Measurements from ENCODE around the gene SLC9A9. TPM values are rescaled to one million over a fixed set of nuclear protein-coding genes. Genes with fewer than 3 reads are reported as not detected.
"Not testable (repeated sequence)": the region's sequence is repeated elsewhere in the genome, so short reads cannot be mapped to it uniquely, and the experiment has no call there.

SLC9A9 gene
- polyA plus RNA-seq, 1 experiment: 2.4 TPM

- Histone ChIP-seq H3K27me3 (ENCODE audit: control insufficient read depth, insufficient read depth, low read length) (no peaks in the 10 kb centered on the region), H3K4me3 (ENCODE audit: low read depth, low read length) (no peak overlapping the region), H3K36me3 (ENCODE audit: control insufficient read depth, insufficient read depth, low read length) (no peaks in the 10 kb centered on the region)
- TF ChIP-seq CTCF (IDR thresholded peaks at IDR 0.05; ENCODE audit: insufficient read depth, low read depth, low read length): peak; percentile 27; the same call in 1 of the 2 replicates
- no peak for DNase-seq (ENCODE audit: low read depth)
- POLR2A ChIA-PET: no interaction called here
- CTCF ChIA-PET: interaction anchor here (0.9 to 2.8 kb wide), 3 partner anchors 9 to 210 kb away, joined by 3 to 10 read pairs (median 3); no protein-coding TSS in a partner anchor
Observed at GRCh38 chr3:143433787-143434378, 414.4 kb downstream of the SLC9A9 start.

- CTCF ChIA-PET; POLR2A ChIA-PET; H3K27me3 ChIP-seq (ENCODE audit: control insufficient read depth, insufficient read depth, low read length); DNase-seq (ENCODE audit: low read depth); H3K4me3 ChIP-seq (ENCODE audit: low read depth, low read length); H3K36me3 ChIP-seq (ENCODE audit: control insufficient read depth, insufficient read depth, low read length): not testable (repeated sequence)
Observed at GRCh38 chr3:143431298-143431697, 417.0 kb downstream of the SLC9A9 start.

- POLR2A ChIA-PET: no interaction called here
- TF ChIP-seq CTCF (IDR thresholded peaks at IDR 0.05; ENCODE audit: insufficient read depth, low read depth, low read length): no peak
- Histone ChIP-seq H3K36me3 (ENCODE audit: control insufficient read depth, insufficient read depth, low read length) (no peaks in the 10 kb centered on the region), H3K27me3 (ENCODE audit: control insufficient read depth, insufficient read depth, low read length) (no peaks in the 10 kb centered on the region), H3K4me3 (ENCODE audit: low read depth, low read length) (no peak overlapping the region)
- no peak for DNase-seq (ENCODE audit: low read depth)
- CTCF ChIA-PET: no interaction called here
Observed at GRCh38 chr3:143430568-143430967, 417.7 kb downstream of the SLC9A9 start.

- no peak for DNase-seq (ENCODE audit: low read depth)
- H3K27me3 ChIP-seq (ENCODE audit: control insufficient read depth, insufficient read depth, low read length): no peaks in the 10 kb centered on the region
- CTCF ChIA-PET: no interaction called here
- no peaks in the 10 kb centered on the region for H3K36me3 ChIP-seq (ENCODE audit: control insufficient read depth, insufficient read depth, low read length)
- TF ChIP-seq CTCF (IDR thresholded peaks at IDR 0.05; ENCODE audit: insufficient read depth, low read depth, low read length): no peak
- POLR2A ChIA-PET: no interaction called here
- H3K4me3 ChIP-seq (ENCODE audit: low read depth, low read length): no peak overlapping the region
Observed at GRCh38 chr3:143429628-143430514, 418.4 kb downstream of the SLC9A9 start.

GRCh38 chr3:143428294-143428693, 420.0 kb downstream of the SLC9A9 start:
- ChIA-PET POLR2A (no interaction called here), CTCF (no interaction called here)
- Histone ChIP-seq H3K27me3 (ENCODE audit: control insufficient read depth, insufficient read depth, low read length) (no peaks in the 10 kb centered on the region), H3K36me3 (ENCODE audit: control insufficient read depth, insufficient read depth, low read length) (no peaks in the 10 kb centered on the region), H3K4me3 (ENCODE audit: low read depth, low read length) (no peak overlapping the region)
- no peak for DNase-seq (ENCODE audit: low read depth)
- TF ChIP-seq CTCF (IDR thresholded peaks at IDR 0.05; ENCODE audit: insufficient read depth, low read depth, low read length): no peak
